ENCODE measurements around the gene RRAD.
"Not testable (repeated sequence)": the region's sequence is repeated elsewhere in the genome, so short reads cannot be mapped to it uniquely, and the experiment has no call there.

Gene RRAD

DNA sequence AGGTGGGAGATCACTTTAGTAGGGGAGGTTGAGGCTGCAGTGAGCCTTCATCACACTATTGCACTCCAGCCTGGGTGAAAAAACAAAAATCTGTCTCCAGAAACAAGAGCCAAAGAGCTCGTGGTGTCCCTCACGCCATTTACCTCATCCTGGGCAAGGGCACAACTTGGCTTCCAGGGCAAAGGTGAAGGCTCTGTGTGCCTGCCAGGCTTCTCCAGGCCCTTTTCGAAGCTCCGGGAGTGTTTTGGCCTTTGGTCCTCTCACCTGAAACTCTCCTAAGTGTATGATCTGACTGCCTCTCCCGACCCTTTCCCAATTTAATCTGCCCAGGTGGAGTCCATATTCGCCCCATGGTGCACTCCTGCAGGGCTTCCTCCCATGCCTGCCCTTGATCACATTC lies 24.1 kb upstream of the RRAD start:
- Histone ChIP-seq H3K4me3 (ENCODE audit: low read length) (no peak overlapping the region), H3K4me1 (ENCODE audit: control insufficient read depth, insufficient read depth, low read length) (peaks cover 10% of the 10 kb centered on the region), H3K4me2 (ENCODE audit: low read length) (no peak overlapping the region), H3K27me3 (ENCODE audit: control insufficient read depth, insufficient read depth, low read length) (peaks cover 20% of the 10 kb centered on the region), H3K9me3 (replicated peaks; ENCODE audit: low read length) (peaks cover 3% of the 10 kb centered on the region), H3K36me3 (ENCODE audit: insufficient read depth, low read length) (no peaks in the 10 kb centered on the region), H3K9ac (ENCODE audit: low read depth, low read length) (no peak overlapping the region)

DNA sequence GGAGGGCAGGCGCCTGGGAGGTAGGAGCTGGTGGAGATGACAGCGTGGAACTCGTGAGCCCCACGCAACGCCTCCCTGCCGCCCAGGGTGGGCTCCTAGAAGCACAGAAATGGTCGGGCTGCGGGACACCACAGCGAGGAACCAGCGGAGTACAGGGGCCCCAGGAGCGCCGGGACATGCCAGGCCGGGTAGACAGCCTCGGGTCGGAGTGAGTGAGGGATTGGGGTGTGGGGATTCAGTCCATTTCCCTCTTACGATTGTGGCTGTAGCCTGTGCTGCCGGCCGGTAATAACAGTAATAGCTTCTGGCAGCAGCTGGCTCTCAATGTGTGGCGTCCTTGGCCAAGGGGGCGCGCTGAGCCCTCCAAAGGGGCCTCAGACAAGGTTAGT lies 23.5 kb upstream of the RRAD start:
- Histone ChIP-seq H3K9ac (ENCODE audit: low read depth, low read length) (peak overlapping the region; percentile 16), H3K27me3 (ENCODE audit: control insufficient read depth, insufficient read depth, low read length) (peaks cover 20% of the 10 kb centered on the region), H3K4me2 (ENCODE audit: low read length) (peak overlapping the region; percentile 99), H3K4me3 (ENCODE audit: low read length) (peak overlapping the region; percentile 67), H3K9me3 (replicated peaks; ENCODE audit: low read length) (peaks cover 3% of the 10 kb centered on the region), H3K4me1 (ENCODE audit: control insufficient read depth, insufficient read depth, low read length) (peaks cover 10% of the 10 kb centered on the region), H3K36me3 (ENCODE audit: insufficient read depth, low read length) (peaks cover 4% of the 10 kb centered on the region)

DNA sequence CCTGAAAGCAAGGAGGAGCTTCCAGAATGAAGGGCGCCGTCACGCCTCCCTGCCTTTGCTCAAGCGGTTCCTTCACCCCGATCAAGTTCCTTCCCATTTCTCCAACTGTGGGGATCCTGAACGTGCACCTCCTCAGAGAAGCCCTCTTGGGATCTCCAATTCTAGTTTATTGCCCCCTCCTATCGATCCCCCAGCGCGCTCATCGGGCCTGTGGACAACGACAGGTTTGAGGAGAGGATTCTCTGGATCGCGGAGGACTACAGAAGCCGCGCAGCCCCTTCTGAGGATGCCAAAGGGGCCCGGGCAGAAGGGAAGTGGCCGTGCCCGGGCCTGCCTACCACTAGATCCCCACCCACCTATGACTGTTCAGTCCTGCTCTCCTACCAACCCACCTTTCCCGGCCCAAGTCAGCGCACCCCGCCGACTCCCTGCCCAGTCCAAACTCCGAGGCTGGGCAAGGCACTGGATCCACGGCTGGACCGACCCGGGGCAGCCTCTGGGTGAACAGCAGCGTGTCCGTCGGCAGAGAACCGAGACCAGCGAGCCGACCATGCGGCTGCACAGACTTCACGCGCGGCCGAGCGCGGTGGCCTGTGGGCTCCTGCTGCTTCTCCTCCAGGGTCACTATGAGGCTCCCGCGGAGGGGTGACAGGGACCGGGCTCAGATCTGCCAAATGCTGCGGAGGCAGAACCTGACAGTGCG lies 22.9 kb upstream of the RRAD start:
- Histone ChIP-seq H3K9me3 (replicated peaks; ENCODE audit: low read length) (peaks cover 3% of the 10 kb centered on the region), H3K27me3 (ENCODE audit: control insufficient read depth, insufficient read depth, low read length) (peaks cover 20% of the 10 kb centered on the region), H3K9ac (ENCODE audit: low read depth, low read length) (peak overlapping the region; percentile 16)

DNA sequence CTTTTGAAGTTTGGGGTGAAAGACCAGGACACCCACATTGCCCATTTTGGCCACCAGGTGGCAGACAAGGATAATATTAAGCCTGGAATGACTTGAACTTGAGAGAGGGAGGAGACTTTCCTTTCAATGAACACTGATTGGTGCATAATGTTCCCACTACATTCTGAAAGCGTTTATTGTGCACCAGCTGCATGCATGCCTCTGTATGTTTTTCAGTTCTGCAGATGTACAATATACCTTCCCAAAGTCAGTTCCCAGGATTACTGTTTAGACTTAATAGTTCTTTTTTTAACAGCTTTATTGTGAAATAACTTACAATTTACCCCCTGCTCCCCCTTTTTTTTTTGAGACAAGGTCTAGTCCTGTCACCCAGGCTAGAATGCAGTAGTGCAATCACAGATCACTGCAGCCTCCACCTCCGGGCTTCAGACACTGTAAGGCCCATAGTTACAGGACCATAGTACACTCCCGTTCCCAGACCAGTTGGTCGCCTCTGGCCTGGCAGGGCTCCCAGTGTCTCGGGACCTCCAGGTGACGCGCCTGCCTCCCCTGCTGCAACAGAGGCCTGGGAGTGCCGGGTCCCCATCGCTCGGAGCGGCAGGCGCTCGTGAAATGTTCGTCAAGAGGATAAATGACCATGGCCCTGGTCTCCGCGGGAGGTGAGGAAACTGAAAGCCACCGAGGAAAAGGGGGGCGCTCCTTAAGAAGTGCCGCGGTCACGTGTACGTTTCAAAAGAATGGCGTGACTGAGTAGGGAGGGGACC lies 22.1 kb upstream of the RRAD start:
- Histone ChIP-seq H3K27me3 (ENCODE audit: control insufficient read depth, insufficient read depth, low read length) (peaks cover 20% of the 10 kb centered on the region), H3K36me3 (ENCODE audit: insufficient read depth, low read length) (peaks cover 17% of the 10 kb centered on the region), H3K4me2 (ENCODE audit: low read length) (peak overlapping the region; percentile 99), H3K9me3 (replicated peaks; ENCODE audit: low read length) (peaks cover 3% of the 10 kb centered on the region), H3K9ac (ENCODE audit: low read depth, low read length) (peak overlapping the region; percentile 16), H3K4me1 (ENCODE audit: control insufficient read depth, insufficient read depth, low read length) (peaks cover 10% of the 10 kb centered on the region), H3K4me3 (ENCODE audit: low read length) (peak overlapping the region; percentile 67)

More for the DNA sequence above, 22.9 kb upstream of the RRAD start:
- H3K4me2 ChIP-seq (ENCODE audit: low read length), result peak overlapping the region; percentile 99
- H3K4me1 ChIP-seq (ENCODE audit: control insufficient read depth, insufficient read depth, low read length), result peaks cover 10% of the 10 kb centered on the region
- H3K36me3 ChIP-seq (ENCODE audit: insufficient read depth, low read length), result peaks cover 9% of the 10 kb centered on the region
- peak overlapping the region; percentile 67 for H3K4me3 ChIP-seq (ENCODE audit: low read length)

DNA sequence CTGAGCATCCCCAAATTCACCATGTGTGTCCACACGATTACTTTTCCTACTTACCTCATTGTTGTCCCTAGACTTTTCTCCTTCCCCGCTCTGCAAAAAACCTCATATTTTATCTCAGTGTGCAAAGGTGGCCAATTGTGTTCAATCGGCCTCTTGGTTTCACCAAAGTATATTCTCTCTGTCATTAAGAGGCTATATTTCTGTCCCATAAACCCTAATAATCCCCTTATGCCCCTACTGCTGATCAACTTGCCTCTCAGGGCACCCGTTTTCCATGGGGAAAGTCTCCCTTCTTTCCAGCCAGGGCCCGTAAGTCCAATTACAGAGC lies 21.6 kb upstream of the RRAD start:
- no peak overlapping the region for H3K4me2 ChIP-seq (ENCODE audit: low read length)
- peaks cover 10% of the 10 kb centered on the region for H3K4me1 ChIP-seq (ENCODE audit: control insufficient read depth, insufficient read depth, low read length)
- H3K36me3 ChIP-seq (ENCODE audit: insufficient read depth, low read length), result peaks cover 22% of the 10 kb centered on the region
- H3K4me3 ChIP-seq (ENCODE audit: low read length), result no peak overlapping the region
- H3K27me3 ChIP-seq (ENCODE audit: control insufficient read depth, insufficient read depth, low read length), result peaks cover 20% of the 10 kb centered on the region
- H3K9ac ChIP-seq (ENCODE audit: low read depth, low read length), result no peak overlapping the region
- H3K9me3 ChIP-seq (replicated peaks; ENCODE audit: low read length), result peaks cover 3% of the 10 kb centered on the region

DNA sequence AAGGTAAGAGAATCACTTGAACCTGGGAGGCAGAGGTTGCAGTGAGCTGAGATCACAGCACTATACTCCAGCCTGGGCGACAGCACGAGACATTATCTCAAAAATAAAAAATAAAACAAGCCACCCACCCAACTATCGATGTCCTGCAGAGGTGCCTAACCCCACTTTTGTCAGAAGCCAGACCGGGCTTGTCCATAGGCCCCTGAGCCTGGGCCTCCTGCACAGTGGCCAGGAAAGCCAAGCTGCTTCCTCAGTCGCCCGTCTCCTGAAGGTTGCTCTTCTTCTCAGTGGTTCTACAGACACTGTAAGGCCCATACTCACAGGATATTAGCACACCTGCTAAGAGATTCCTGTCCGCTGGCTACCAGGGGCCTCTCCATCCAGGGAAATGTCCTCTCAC lies 21.2 kb upstream of the RRAD start:
- Histone ChIP-seq H3K9me3 (replicated peaks; ENCODE audit: low read length) (peaks cover 3% of the 10 kb centered on the region), H3K4me1 (ENCODE audit: control insufficient read depth, insufficient read depth, low read length) (peaks cover 10% of the 10 kb centered on the region)

DNA sequence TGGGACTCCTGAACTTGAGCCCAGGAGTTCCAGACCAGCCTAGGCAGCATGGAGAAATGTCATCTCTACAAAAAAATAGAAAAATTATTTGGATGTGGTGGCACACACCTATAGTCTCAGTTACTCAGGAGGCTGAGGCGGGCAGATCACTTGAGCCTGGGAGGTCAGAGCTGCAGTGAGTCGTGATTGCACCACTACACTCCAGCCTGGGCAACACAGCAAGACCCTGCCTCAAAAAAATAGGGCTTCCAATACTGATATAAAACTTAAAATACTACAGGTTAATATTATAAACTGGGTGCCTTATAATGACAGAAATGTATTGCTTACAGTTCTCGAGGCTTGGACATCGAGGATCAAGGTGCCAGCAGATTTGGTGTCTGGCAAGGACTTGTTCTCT lies 20.6 kb upstream of the RRAD start:
- Histone ChIP-seq H3K36me3 (ENCODE audit: insufficient read depth, low read length) (peaks cover 32% of the 10 kb centered on the region), H3K27me3 (ENCODE audit: control insufficient read depth, insufficient read depth, low read length) (peaks cover 20% of the 10 kb centered on the region), H3K4me2 (ENCODE audit: low read length) (no peak overlapping the region), H3K9me3 (replicated peaks; ENCODE audit: low read length) (no peaks in the 10 kb centered on the region), H3K4me3 (ENCODE audit: low read length) (no peak overlapping the region), H3K4me1 (ENCODE audit: control insufficient read depth, insufficient read depth, low read length) (peaks cover 10% of the 10 kb centered on the region), H3K9ac (ENCODE audit: low read depth, low read length) (no peak overlapping the region)

More for the DNA sequence above, 21.2 kb upstream of the RRAD start:
- peaks cover 26% of the 10 kb centered on the region for H3K36me3 ChIP-seq (ENCODE audit: insufficient read depth, low read length)
- H3K4me3 ChIP-seq (ENCODE audit: low read length), result no peak overlapping the region
- H3K27me3 ChIP-seq (ENCODE audit: control insufficient read depth, insufficient read depth, low read length), result peaks cover 20% of the 10 kb centered on the region
- no peak overlapping the region for H3K9ac ChIP-seq (ENCODE audit: low read depth, low read length)
- no peak overlapping the region for H3K4me2 ChIP-seq (ENCODE audit: low read length)

DNA sequence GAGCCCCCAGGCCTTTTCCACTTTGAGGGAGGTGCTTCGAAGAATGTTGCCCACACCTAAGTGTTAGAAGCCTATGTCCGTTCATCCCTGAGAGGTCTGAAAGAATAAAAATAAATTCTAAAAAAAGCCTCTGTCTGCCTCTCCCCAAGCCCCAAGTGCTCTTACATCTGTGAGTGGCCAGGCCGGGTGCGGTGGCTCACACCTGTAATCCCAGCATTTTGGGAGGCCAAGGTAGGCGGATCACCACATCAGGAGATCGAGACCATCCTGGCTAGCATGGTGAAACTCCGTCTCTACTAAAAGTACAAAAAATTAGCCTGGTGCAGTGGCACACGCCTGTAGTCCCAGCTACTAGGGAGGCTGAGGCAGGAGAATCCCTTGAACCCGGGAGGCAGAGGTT lies 19.6 kb upstream of the RRAD start:
- Histone ChIP-seq H3K36me3 (ENCODE audit: insufficient read depth, low read length) (peaks cover 42% of the 10 kb centered on the region), H3K27me3 (ENCODE audit: control insufficient read depth, insufficient read depth, low read length) (peaks cover 16% of the 10 kb centered on the region)
- not testable (repeated sequence) for H3K4me3 ChIP-seq (ENCODE audit: low read length); H3K9me3 ChIP-seq (replicated peaks; ENCODE audit: low read length); H3K4me2 ChIP-seq (ENCODE audit: low read length); H3K4me1 ChIP-seq (ENCODE audit: control insufficient read depth, insufficient read depth, low read length); H3K9ac ChIP-seq (ENCODE audit: low read depth, low read length)

DNA sequence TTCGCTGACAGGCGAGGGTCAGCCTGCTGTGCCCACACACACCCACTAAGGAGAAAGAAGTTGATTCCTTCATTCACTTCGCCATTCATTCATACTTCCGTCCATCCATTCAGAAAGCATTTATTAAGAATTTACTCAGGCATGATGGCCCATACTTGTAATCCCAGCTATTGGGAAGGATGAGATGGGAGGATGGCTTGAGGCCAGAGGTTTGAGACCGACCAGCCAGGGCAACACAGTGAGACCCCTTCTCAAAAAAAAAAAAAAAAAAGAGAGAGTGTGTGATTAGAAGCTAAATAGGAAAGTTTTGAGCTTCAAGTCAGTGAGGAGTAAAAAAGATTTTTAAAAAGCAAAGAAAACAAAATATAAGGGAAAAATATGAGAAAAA lies 18.7 kb upstream of the RRAD start:
- peaks cover 10% of the 10 kb centered on the region for H3K4me1 ChIP-seq (ENCODE audit: control insufficient read depth, insufficient read depth, low read length)
- no peak overlapping the region for H3K4me3 ChIP-seq (ENCODE audit: low read length)
- no peak overlapping the region for H3K4me2 ChIP-seq (ENCODE audit: low read length)
- H3K9ac ChIP-seq (ENCODE audit: low read depth, low read length), result no peak overlapping the region
- H3K36me3 ChIP-seq (ENCODE audit: insufficient read depth, low read length), result peaks cover 45% of the 10 kb centered on the region
- no peaks in the 10 kb centered on the region for H3K9me3 ChIP-seq (replicated peaks; ENCODE audit: low read length)
- H3K27me3 ChIP-seq (ENCODE audit: control insufficient read depth, insufficient read depth, low read length), result peaks cover 9% of the 10 kb centered on the region

DNA sequence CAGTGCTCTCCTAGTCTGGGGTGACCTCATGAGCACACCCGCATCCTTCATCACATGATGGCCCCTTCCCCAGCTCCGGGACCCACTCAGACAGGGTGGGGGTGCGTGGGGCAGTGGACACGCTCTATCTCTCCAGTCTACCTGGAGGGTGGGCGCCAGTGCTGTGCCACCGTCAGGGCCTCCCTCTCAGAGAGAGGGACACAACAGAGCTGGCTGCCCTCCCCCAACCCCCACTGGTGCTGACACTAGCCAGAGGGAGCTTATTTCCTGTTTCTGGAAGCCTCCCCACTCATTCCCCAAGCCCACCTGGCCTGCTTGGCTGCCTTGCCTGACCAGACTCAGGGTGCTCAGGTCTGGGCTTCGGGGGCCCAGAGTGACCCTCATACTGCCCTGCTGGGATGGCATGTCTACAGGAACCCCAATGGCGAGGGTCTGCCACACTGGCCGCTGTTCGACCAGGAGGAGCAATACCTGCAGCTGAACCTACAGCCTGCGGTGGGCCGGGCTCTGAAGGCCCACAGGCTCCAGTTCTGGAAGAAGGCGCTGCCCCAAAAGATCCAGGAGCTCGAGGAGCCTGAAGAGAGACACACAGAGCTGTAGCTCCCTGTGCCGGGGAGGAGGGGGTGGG lies 18.2 kb upstream of the RRAD start:
- H3K4me2 ChIP-seq (ENCODE audit: low read length), result no peak overlapping the region
- no peak overlapping the region for H3K4me3 ChIP-seq (ENCODE audit: low read length)
- H3K9ac ChIP-seq (ENCODE audit: low read depth, low read length), result no peak overlapping the region
- H3K36me3 ChIP-seq (ENCODE audit: insufficient read depth, low read length), result peaks cover 48% of the 10 kb centered on the region
- H3K9me3 ChIP-seq (replicated peaks; ENCODE audit: low read length), result no peaks in the 10 kb centered on the region
- H3K4me1 ChIP-seq (ENCODE audit: control insufficient read depth, insufficient read depth, low read length), result peaks cover 5% of the 10 kb centered on the region
- H3K27me3 ChIP-seq (ENCODE audit: control insufficient read depth, insufficient read depth, low read length), result peaks cover 4% of the 10 kb centered on the region

DNA sequence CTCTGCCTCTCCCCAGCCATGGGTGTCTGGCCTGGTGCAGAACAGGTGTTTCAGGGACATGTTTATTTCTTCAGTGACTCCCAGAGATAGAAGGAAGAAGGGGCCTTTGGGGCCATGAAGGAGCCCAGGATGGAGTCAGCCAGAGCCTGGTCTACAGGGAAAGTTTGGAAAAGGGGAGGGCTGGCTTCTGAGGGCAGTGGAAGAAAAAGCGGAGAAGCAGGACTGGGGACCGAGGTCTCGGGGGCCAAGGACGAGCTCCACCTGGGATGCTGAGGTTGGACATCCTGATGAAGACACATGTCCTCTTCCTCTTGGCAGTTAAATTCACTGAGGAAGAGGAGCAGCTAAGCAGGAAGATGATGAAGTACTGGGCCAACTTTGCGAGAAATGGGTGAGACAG lies 17.6 kb upstream of the RRAD start:
- no peak overlapping the region for H3K9ac ChIP-seq (ENCODE audit: low read depth, low read length)
- H3K4me2 ChIP-seq (ENCODE audit: low read length), result no peak overlapping the region
- H3K36me3 ChIP-seq (ENCODE audit: insufficient read depth, low read length), result peaks cover 49% of the 10 kb centered on the region
- no peak overlapping the region for H3K4me3 ChIP-seq (ENCODE audit: low read length)
- H3K4me1 ChIP-seq (ENCODE audit: control insufficient read depth, insufficient read depth, low read length), result no peaks in the 10 kb centered on the region
- no peaks in the 10 kb centered on the region for H3K9me3 ChIP-seq (replicated peaks; ENCODE audit: low read length)
- H3K27me3 ChIP-seq (ENCODE audit: control insufficient read depth, insufficient read depth, low read length), result no peaks in the 10 kb centered on the region

Data from skeletal muscle satellite cell (primary cell).